RKO (cell line): ENCODE results near the gene RIC3.
A peak's percentile ranks its signal among the peaks of the same experiment; 100 is the strongest.

ENCODE experiments used
- DNase-seq: peaks from one replicate; pipeline ENCODE4 v3.0.0-alpha.2; 2016; ENCODE audit warnings: low spot score

RIC3 gene

DNA sequence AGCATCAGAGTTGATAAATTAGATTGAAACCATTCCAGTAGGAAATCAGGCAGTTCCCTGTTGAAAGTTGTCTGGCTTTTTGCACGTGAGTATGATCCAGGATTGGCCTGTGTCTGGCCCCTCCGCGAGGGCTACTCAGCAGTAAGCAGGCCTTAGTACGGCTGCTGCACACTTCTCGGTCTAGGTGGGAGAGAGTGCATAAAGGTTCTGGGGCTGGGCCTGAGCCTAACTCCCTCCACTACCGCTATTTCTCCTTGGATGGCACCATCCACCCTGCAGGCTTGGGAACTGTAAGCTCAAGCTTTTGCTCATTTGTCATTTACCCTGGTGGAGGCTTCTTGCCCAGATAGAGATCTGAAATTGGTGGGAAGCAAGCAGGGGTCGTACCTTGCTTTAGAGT is 65.9 kb downstream of the RIC3 start:
- no peak for DNase-seq

DNA sequence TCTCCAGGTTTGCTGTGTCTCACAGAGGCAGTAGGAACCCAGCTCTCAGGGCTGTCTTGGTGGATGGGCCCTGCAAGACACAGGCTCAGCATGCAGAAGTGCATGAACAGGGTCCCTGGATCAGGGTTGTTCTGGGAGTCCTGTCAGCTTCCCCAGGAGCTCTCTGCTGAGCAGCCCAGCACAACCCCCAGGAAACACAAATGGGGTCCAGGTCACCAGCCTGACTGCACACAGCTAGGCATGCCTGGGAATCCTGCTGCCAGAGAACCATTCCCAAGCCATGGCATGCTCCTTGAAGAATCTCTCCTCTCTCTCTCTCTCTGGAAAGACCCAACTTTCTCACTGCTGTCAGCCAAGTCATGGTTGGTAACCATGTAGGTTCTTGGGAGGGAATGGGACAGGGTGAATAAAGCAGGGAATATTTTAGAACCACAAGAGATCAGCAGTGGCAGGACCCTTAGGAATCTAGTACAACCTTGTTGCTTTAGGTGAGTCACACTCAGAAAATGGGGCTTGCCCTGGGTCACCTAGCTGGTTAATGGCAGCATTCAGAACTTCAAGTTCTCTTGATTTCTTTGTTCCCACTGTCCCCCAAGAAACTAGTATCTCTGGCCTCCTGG is 66.4 kb downstream of the RIC3 start:
- no peak for DNase-seq

DNA sequence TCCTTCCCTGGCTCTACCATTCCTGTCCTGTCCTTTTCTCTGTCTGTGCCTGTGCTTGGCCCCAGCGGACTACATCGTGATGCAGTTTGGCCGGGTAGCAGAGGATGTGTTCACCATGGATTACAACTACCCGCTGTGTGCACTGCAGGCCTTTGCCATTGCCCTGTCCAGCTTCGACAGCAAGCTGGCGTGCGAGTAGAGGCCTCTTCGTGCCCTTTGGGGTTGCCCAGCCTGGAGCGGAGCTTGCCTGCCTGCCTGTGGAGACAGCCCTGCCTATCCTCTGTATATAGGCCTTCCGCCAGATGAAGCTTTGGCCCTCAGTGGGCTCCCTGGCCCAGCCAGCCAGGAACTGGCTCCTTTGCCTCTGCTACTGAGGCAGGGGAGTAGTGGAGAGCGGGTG is 67.4 kb downstream of the RIC3 start:
- DNase-seq = no peak

DNA sequence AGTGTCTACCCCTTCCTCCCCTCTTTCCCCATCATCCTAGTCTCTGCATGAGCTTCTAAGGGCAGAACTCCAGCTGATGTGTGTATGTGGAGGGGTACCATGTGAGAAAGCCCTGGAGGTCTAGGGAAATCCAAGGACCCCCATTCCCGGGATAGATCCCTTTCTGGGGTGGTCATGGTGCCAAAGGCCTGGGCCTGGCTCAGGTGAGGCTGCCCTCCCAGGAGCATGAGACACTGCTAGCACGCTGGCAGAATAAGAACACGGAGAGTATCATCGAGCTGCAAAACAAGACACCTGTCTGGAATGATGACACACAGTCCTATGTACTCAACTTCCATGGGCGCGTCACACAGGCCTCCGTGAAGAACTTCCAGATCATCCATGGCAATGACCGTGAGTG is 68.2 kb downstream of the RIC3 start:
- no peak for DNase-seq

DNA sequence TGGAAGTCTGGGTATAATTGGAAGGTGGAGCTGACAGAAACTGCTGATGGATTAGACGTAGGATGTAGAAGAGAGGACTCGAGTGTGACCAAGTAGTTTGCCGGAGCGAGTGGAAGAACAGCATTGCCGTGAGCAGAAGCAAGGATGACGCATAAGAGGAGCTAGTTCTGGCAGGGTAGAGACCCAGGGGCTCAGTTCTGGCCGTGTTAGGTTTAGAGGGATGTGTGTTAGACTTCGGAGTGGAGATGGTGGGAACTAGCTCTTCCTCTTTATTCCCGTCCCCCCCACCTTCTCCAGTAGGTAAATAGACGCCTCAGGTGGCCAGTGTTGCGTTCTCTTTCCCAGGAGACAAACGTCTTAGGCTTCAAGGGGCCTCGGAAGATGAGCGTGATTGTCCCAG is 68.7 kb downstream of the RIC3 start:
- no peak for DNase-seq

DNA sequence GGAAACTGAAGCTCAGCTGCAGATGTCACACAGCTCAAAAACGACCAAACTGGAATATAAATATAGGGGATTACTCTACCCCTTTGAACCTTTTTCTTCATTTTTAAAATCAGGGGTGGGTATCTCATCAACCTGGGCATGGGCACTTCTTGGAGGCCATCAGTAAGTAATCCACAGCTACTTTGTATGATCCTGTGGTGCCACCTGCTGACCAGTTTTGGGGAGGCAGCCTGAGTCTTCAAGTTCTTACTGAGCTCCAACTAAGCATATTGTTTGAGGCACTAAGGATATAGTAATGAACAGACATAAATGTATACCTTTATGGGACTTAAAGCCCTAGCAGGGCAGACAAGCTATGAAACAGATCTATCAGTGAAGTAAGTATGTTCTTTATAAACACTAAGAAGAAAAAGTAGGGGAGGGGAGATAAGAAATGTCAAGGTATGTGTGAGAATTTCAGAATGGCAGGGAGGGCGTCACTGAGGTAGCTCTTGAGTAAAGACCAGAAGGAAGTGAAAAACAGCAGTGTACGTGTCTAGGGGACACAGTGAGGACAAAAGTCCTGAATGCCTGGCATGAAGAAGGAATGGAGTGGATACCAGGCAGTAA is 69.4 kb downstream of the RIC3 start:
- peak; percentile 68 for DNase-seq

DNA sequence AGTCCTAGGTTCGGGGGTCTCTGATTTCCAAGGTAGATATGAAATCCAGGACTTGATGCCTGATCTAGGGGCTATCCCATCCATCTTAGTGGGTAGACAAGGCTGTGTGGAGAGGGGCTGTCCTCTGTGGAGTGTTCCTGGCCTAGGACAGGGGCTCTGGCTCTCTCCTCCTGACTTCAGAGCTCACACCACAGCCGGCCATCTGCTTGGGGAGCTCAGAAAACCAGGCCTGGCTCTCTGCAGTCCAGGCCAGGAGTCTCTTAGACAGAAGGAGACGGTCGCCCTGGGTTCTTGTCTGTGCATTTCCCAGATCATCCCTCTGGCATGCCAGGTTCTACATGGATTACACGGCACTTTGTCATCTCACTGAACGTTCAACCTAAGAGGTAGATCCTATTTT is 69.9 kb downstream of the RIC3 start:
- no peak for DNase-seq

DNA sequence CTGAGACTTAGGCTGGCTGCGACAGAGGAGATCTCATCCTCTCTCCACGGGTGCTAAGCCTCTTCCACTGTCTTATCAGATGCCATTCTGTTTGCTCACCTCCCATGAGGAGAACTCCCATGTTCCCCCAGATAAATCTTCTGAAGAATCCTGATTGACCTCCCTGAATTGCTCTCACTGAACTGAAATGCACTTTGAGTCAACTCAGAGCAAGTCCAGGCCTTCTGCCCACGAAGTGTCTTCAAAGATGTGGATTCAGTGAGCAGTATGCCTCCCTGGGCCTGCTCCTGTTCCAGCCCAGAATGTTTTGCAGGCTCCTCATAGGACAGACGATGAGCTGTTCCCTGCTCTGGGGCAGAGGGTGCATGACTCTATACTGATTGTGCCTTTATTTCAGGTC is 70.5 kb downstream of the RIC3 start:
- no peak for DNase-seq

DNA sequence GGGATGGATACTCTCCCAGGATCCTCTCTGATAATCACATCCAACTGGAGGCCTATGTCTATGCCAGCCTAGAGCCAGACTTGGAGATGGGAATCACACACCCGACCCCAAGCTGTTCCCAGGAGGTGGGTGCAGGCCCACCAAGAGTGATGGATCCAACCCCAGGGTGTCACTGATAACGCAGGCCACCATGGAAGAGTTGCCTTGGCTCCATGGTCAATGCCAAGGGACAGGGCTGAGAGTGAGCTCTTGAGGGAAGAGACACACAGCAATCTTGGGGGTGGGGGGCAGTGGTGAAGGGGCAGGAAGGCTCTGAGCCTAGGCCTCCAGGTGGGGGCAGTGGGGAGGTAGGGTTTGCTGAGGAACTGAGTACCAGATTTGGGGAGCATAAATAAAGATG is 70.9 kb downstream of the RIC3 start:
- DNase-seq = no peak

DNA sequence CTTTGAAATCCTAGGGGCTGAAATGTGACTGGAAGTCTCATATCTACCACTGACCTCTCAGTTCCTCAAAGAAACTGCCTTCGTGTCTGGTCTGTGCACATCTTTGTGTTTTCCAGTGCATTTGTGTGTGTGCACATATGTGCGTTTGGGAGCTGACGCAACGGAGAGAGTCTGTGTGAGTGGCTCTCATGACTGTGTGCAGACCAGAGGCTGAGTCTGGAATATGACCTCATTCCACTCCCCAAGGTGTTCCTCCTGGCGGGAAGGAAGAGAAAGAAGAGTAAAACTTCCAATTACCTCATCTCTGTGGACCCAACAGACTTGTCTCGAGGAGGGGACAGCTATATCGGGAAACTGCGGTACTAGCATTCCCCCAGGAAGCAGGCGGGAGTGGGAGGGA is 71.4 kb downstream of the RIC3 start:
- DNase-seq = no peak

DNA sequence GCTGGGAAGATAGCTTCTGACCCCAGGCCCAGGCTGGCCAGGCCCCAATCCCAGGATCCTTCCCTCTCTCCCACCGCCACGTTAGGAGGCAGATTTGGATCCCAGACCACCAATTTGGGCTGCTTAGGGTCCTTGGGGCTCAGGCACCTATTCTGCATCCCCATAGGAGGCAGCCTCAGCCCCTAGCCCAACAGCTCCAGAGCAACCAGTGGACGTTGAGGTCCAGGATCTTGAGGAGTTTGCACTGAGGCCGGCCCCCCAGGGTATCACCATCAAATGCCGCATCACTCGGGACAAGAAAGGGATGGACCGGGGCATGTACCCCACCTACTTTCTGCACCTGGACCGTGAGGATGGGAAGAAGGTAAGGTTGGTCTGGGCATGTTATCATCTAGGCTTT is 71.8 kb downstream of the RIC3 start:
- DNase-seq = no peak

DNA sequence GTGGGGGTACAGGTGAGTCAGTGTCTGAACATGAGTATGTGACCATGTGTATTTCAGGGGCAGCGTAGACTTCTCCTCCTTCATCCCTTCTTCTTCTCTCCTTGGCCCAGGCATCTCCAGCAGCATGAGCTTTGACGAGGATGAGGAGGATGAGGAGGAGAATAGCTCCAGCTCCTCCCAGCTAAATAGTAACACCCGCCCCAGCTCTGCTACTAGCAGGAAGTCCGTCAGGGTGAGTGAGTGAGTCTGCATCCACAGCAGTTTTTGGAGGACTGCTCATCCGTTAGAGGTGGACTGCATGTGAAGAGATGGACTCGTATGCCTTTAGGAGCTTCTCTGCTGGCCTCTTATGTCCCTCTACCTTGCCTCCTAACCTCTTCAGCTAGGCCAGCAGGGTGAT is 72.2 kb downstream of the RIC3 start:
- no peak for DNase-seq

DNA sequence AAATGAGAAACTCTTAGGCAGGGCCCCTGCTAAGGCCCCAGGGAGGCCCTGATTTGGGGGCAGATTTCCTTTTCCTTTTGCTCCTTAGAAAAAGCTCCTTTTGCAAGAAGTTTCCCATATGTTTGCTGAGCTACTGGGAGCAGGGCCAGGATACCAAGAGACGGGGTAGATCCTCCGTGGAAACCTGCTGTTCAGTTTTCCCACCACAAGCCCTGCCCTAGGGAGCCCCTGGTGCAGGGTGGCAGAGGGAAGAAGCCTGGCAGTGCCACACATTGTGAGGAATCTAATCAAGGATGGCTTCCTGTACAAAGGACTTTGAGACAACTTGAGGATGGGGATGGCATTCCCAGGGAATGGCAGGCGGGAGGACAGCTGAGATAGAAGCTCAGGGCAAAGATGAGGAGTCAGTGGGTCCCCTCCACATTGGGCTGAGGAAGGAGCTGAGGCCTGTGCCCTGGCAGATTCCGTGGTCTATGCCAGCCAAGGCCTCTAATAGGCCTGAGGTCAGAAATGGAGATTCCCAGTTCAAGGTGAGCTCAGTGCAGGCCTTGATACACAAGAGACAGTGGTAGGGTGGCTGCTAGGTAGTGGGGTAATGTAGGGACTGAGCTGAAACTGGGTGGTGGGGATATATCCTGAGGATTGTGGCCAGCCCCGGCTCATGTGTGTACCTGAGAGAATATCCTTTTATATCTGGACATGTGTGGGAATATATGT is 72.9 kb downstream of the RIC3 start:
- DNase-seq = no peak

DNA sequence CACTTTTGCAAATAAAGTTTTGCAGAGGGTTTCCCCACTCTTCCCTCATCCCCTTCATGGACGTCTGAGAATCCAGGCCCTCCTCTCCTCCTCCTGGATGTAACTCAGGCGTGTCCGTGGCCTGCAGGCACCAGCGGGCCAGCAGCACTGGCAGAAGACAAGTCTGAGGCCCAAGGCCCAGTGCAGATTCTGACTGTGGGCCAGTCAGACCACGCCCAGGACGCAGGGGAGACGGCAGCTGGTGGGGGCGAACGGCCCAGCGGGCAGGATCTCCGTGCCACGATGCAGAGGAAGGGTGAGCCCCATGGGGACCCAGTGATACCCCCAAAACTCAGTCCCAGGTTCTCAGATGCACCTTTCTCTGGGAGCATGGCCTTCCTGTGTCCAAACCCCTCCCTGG is 73.5 kb downstream of the RIC3 start:
- DNase-seq = no peak

DNA sequence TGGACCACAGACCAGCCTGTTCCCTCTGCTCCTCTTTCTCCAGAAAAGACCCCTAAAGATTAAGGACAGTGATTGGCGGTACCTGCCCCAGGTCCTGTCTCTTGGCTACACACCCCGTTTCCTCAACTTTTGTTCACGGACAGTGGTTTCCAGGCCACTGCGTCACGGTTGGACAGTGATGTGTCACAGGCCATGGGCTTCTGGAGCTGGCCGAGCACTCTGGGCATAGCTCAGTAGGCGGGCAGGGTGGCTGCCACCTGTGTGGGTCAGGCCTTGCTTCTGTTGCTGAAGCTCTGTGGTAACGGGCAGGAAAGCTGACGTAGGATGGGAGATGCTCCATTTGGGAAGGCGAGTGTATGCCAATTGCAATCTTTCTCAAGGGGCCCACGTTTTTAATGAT is 74.2 kb downstream of the RIC3 start:
- no peak for DNase-seq

DNA sequence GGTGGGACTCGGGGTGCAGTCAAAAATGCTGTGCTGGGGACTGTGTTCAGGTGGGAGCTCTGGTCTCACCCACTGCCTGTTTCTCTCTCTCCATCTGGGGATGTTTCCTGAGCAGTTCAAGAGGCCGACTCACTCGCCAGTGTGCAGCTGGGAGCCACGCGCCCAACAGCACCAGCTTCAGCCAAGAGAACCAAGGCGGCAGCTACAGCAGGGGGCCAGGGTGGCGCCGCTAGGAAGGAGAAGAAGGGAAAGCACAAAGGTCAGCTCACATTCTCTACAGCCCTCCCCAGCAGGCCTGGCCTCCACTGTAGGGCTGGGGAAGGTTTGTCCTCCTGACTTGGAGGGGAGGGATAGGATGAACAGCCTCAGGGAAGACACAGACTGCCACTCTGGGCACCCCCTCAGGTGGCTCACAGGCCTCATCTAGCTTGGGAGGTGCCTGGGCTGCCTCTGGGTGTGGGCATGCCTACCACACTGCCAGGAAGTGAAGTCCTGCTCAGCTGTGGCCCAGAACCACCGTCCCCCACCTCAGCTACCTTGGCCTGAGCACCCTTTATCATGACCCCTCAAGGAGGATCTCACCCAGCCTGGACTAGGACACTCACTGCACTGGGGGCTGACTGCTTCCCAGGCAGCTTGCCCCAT is 74.8 kb downstream of the RIC3 start:
- DNase-seq = no peak

DNA sequence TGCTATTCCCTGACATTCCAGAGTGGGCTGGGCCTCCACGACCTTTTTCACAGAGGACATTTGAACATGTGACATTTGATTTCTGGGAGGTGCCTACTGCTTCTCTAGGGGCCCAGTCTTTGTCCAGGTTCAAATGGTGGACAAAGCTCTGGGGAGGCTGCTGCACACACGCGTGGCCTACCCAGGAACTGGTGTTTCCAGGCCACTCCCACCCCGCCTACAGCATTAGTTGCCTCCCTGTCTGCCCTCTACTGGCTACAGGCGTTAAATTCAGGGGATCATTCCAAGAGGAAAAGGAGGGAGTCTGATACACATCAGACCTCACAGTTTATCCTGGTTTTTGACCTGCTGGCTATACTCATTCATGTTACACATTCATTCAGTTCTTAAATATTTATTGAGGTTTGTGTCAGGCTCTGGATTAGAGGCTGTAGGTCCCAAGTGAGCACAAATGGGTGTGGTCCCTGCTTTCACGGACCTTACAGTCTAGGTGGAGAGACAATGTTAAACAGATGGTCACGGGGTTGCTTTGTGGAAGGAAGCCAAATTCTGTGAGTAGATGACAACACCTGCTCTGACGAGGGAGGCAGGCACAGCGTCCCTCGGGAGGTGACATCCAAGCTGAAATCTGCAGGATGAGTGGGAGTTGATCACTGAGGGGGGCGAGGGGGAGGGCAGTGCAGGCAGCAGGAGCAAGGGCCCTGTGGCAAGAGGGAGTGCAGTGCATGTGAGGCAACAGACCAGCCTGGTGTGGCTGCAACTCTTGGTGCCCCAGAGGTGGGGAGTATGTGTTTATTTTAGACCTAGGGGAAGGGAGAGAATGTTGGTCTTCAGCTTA is 76.0 kb downstream of the RIC3 start:
- peak; percentile 74 for DNase-seq

DNA sequence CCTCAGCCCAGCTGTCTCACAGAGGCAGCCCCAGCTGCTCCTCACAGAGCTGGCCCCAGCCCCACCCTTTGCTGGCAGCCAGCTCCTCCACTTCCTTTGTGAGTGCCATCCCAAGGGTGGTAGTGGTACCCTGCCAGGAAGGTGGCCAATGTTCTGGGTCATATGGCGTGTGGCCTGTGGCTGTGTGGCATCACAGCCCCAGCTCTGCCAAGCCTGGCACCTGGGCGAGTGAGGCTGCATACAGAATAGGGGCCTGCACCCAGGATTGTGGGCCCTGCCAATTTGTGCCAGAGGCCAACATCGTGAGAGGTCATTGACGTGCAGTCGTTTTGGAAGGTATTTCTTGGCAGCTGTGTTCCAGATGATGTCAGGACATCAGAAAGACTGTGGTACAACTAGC is 77.1 kb downstream of the RIC3 start:
- no peak for DNase-seq

DNA sequence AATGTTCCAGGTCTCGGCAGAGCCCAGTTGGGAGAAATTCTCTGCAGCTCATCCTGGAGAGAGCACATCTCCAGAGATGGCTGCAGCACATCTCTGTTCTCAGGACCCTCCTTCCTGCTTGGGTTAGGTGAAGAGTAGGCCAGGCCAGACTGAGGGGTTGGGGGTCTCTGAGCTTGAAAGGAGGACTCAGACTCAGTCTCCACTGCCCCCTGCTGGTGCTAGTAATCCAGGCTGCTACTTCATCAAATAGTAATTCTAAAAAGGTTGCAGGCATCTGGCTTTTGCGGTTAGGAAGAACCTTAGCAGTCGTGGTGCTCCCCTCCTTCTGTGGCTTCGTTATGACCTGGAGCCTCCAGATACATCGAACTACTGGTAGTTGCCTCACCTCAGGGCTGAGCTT is 78.1 kb downstream of the RIC3 start:
- DNase-seq = no peak

DNA sequence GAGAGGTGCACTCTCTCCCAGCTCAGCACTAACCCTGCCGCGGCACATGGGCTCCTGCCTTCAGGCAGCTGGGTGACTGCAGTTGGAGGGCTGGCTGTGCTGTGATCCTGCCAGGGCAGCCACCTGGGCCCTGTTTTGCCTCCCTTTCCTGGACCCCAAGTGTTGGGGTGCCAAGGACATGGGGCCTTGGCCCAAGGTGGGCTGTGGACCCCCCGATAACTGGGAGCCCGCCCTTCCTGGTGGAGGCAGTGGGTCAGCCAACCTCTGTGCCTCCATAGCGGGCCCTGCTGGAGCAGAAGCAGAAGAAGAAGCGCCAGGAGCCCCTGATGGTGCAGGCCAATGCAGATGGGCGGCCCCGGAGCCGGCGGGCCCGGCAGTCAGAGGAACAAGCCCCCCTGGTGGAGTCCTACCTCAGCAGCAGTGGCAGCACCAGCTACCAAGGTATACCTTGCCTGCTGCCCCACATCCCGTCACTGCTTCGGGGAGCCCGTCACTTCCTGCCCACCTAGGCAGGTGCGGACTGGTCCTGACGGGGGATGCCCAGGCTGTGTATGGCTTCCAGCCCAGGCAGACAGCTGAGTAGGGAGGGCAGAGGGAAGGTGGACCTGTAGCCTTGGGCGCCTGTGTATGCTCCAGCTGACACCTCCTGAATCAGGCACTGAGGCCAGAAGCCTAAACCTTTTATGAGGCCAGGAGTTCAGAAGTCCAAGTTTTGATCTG is 78.9 kb downstream of the RIC3 start:
- DNase-seq = no peak

DNA sequence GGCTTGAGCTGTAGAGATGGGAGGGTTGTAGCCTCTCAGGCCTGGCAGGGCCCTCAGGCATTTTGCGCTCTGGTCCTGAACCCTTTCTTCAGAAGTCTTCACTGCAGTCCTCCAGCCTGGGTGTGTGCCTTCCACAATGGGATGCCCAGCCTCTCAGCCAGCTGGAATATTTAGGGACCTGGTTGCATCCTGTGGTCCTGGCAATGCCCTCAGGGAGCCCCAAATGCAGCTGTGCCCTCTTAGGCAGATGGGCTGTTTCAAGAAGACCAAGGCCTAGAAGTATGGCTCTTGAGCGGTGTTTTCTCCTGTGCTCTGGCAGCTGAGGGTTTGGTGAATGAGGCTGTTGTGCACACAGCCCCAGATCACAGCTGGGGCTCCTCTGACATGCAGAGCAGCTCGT is 81.1 kb downstream of the RIC3 start:
- DNase-seq = no peak

DNA sequence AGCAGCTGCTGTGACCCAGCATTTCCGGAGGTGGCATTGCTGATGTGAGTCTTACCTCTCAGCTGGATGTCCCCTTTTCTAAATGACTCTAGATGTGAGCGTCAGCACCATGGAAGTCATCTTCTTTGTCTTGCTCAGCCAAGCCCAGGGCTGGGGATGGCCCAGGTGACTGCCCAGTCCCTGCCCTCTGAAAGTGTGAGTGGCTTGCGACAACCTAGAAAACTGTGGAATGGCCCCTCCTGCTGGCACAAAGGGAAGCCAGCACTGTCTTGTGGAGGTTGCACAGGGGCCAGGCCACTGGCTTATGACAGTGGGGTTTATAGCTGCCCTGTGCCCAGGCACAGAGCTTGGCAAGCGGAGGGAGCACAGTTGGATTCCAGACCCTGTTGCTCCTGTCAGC is 81.6 kb downstream of the RIC3 start:
- DNase-seq = no peak
